OCI-LY3 (cell line): ENCODE results near the gene MYOT.

Source experiments
- EZH2phosphoT487 ChIP-seq: fragments of 200-600 bp; shearing (Covaris generic); IDR thresholded peaks from 2 replicates; pipeline ENCODE4 v1.6.1; 2018; ENCODE audit warnings: antibody characterized with exemption, mixed run types, low read depth
- TF ChIP-seq, protein P1 (sequence below): fragments of 200-600, 300-600 bp; sonication (generic); IDR thresholded peaks from 2 replicates; pipeline ENCODE4 v1.5.1; 2014; ENCODE audit warnings: antibody characterized with exemption, low read length, low read depth

GRCh38 chr5:137891849-137892248 lies 24.2 kb downstream of the MYOT start:
- TF ChIP-seq, protein P1, sequence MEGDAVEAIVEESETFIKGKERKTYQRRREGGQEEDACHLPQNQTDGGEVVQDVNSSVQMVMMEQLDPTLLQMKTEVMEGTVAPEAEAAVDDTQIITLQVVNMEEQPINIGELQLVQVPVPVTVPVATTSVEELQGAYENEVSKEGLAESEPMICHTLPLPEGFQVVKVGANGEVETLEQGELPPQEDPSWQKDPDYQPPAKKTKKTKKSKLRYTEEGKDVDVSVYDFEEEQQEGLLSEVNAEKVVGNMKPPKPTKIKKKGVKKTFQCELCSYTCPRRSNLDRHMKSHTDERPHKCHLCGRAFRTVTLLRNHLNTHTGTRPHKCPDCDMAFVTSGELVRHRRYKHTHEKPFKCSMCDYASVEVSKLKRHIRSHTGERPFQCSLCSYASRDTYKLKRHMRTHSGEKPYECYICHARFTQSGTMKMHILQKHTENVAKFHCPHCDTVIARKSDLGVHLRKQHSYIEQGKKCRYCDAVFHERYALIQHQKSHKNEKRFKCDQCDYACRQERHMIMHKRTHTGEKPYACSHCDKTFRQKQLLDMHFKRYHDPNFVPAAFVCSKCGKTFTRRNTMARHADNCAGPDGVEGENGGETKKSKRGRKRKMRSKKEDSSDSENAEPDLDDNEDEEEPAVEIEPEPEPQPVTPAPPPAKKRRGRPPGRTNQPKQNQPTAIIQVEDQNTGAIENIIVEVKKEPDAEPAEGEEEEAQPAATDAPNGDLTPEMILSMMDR = no peak
- TF ChIP-seq EZH2phosphoT487 = no peak
